GM23338 (cell line): ENCODE results near the gene SLX4IP. TPM values are rescaled to one million over a fixed set of nuclear protein-coding genes. Genes with fewer than 3 reads are reported as not detected.
A peak's percentile ranks its signal among the peaks of the same experiment; 100 is the strongest.

Experiments used
- ATAC-seq: fragments of 200-7000 bp; cut with Tn5 transposase; 3 replicates; pipeline ENCODE4 v1.9.1; 2020
- DNase-seq: peaks from one replicate; pipeline ENCODE4 v3.0.0-alpha.2; 2015; ENCODE audit warnings: low spot score
- H2AFZ ChIP-seq: fragments of 200-600 bp; sonication (generic); 2 replicates; pipeline ENCODE4 v1.8.0; 2016; ENCODE audit warnings: antibody characterized with exemption, mild to moderate bottlenecking, moderate library complexity
- H3F3A ChIP-seq: fragments of 200-600 bp; sonication (generic); replicated peaks from 2 replicates; pipeline ENCODE4 v1.8.0; 2017; ENCODE audit warnings: antibody characterized with exemption, mixed run types, low read depth
- H3K27ac ChIP-seq: fragments of 200-600 bp; sonication (generic); 2 replicates; pipeline ENCODE4 v1.6.1; 2016; ENCODE audit warnings: low read depth
- H3K27me3 ChIP-seq: fragments of 200-600 bp; sonication (generic); 2 replicates; pipeline ENCODE4 v1.8.0; 2016; ENCODE audit warnings: mild to moderate bottlenecking, mixed run types, moderate library complexity; ENCODE audit not compliant: insufficient read depth
- H3K36me3 ChIP-seq: fragments of 200-600 bp; sonication (generic); 2 replicates; pipeline ENCODE4 v1.8.0; 2016; ENCODE audit warnings: mild to moderate bottlenecking; ENCODE audit not compliant: insufficient read depth
- H3K4me1 ChIP-seq: fragments of 200-600 bp; sonication (generic); 2 replicates; pipeline ENCODE4 v1.8.0; 2016; ENCODE audit warnings: mild to moderate bottlenecking, moderate library complexity; ENCODE audit not compliant: insufficient read depth
- H3K4me2 ChIP-seq: fragments of 200-600 bp; sonication (generic); 2 replicates; pipeline ENCODE4 v1.7.1; 2017; ENCODE audit warnings: mixed run types
- H3K4me3 ChIP-seq: fragments of 200-600 bp; sonication (generic); 2 replicates; pipeline ENCODE4 v1.6.1; 2016; ENCODE audit warnings: mixed run types
- H3K79me2 ChIP-seq: fragments of 200-600 bp; sonication (generic); replicated peaks from 2 replicates; pipeline ENCODE4 v1.8.0; 2017; ENCODE audit warnings: mild to moderate bottlenecking; ENCODE audit not compliant: insufficient read depth
- H3K9me2 ChIP-seq: fragments of 200-600 bp; sonication (generic); 2 replicates; pipeline ENCODE4 v1.8.0; 2017; ENCODE audit not compliant: insufficient read depth
- H4K20me1 ChIP-seq: fragments of 200-600 bp; sonication (generic); replicated peaks from 2 replicates; pipeline ENCODE4 v1.8.0; 2017; ENCODE audit warnings: mild to moderate bottlenecking; ENCODE audit not compliant: insufficient read depth
- H3K27ac Mint-ChIP-seq: 2 replicates; pipeline ENCODE4 v1.8.0; 2020; ENCODE audit warnings: inconsistent platforms, mild to moderate bottlenecking, moderate library complexity, mixed read lengths
- H3K27me3 Mint-ChIP-seq: 3 replicates; pipeline ENCODE4 v1.8.0; 2022; ENCODE audit warnings: low read depth, mild to moderate bottlenecking, moderate library complexity, mixed read lengths, inconsistent platforms; ENCODE audit not compliant: insufficient read depth, poor library complexity
- H3K36me3 Mint-ChIP-seq: 3 replicates; pipeline ENCODE4 v1.8.0; 2021; ENCODE audit warnings: low read depth, mild to moderate bottlenecking, inconsistent platforms, moderate library complexity, mixed read lengths
- H3K4me1 Mint-ChIP-seq: 3 replicates; pipeline ENCODE4 v1.8.0; 2020; ENCODE audit warnings: mild to moderate bottlenecking, inconsistent platforms, mixed read lengths
- H3K4me3 Mint-ChIP-seq: 3 replicates; pipeline ENCODE4 v1.8.0; 2021; ENCODE audit warnings: moderate library complexity, mild to moderate bottlenecking, inconsistent platforms, mixed read lengths
- H3K9me3 Mint-ChIP-seq: 3 replicates; pipeline ENCODE4 v1.8.0; 2020; ENCODE audit warnings: moderate library complexity, mild to moderate bottlenecking, inconsistent platforms, mixed read lengths
- CTCF ChIP-seq, 2 experiments: fragments of 200-600 bp in 1 of 2; sonication (generic) in 1 of 2; conservative IDR thresholded peaks; 2 replicates each; pipeline versions ENCODE4 v1.5.1 to v1.6.1; 2016 to 2017; ENCODE audit warnings: antibody characterized with exemption in 2 of 2, low read depth in 2 of 2, mild to moderate bottlenecking in 2 of 2, moderate library complexity in 1 of 2
- ETS1 ChIP-seq: IDR thresholded peaks from 2 replicates; pipeline ENCODE4 v1.6.1; 2016; ENCODE audit warnings: antibody characterized with exemption
- EZH2 ChIP-seq: fragments of 200-600 bp; sonication (generic); IDR thresholded peaks from one replicate; pipeline ENCODE4 v1.8.0; 2017; ENCODE audit warnings: antibody characterized with exemption, mild to moderate bottlenecking, low read depth; ENCODE audit not compliant: unreplicated experiment
- EZH2phosphoT487 ChIP-seq: fragments of 200-600 bp; sonication (generic); IDR thresholded peaks from one replicate; pipeline ENCODE4 v1.8.1; 2018; ENCODE audit warnings: antibody characterized with exemption; ENCODE audit not compliant: unreplicated experiment
- JUNB ChIP-seq: IDR thresholded peaks from one replicate; pipeline ENCODE4 v1.6.1; 2016; ENCODE audit warnings: antibody characterized with exemption; ENCODE audit not compliant: unreplicated experiment
- POLR2AphosphoS5 ChIP-seq: IDR thresholded peaks from 2 replicates; pipeline ENCODE4 v1.6.1; 2016; ENCODE audit warnings: antibody characterized with exemption, low read depth
- STAT1 ChIP-seq: IDR thresholded peaks from one replicate; pipeline ENCODE4 v1.6.1; 2016; ENCODE audit warnings: antibody characterized with exemption; ENCODE audit not compliant: unreplicated experiment
- ZNF462 ChIP-seq: fragments of 250-450 bp; sonication (Bioruptor Pico); IDR thresholded peaks from 2 replicates; pipeline ENCODE4 v1.5.0; 2020; ENCODE audit warnings: mild to moderate bottlenecking, moderate library complexity
- polyA plus RNA-seq: library from polyadenylated mRNA; unstranded; fragments of >200 nt; fragmentation: Nextera tagmentation; extraction: Ambion mirVana; gene quantifications from 2 replicates; pipeline ENCODE4 v1.2.1, GENCODE V29; 2016
- total RNA-seq: library from RNA; depleted of rRNA; stranded (reverse); fragments of >200 nt; shearing (Covaris generic); gene quantifications from 2 replicates; pipeline ENCODE4 v1.2.3, GENCODE V29; 2014

SLX4IP gene
- total and polyA plus RNA-seq, 2 experiments from 2014 or later, result 9.1 to 9.8 TPM

- TF ChIP-seq ZNF462 (CRISPR knock-in tag), result no peak
- no peak for TF ChIP-seq EZH2
- no peak for TF ChIP-seq JUNB
These were observed 123.6 kb downstream of the SLX4IP start (continued) for GRCh38 chr20:10558635-10559187.

GRCh38 chr20:10559266-10559665 is 124.2 kb downstream of the SLX4IP start:
- peaks cover 12% of the 10 kb centered on the region for H3K36me3 Mint-ChIP-seq
- no peak overlapping the region for H3K27ac ChIP-seq
- no peak overlapping the region for H3K4me3 ChIP-seq
- H3K4me3 Mint-ChIP-seq, result no peak overlapping the region
- DNase-seq, result no peak
- peak overlapping the region; percentile 91 for H3K27ac Mint-ChIP-seq
- H3K27me3 Mint-ChIP-seq, result no peaks in the 10 kb centered on the region
- peak overlapping the region; percentile 35; the same call in 1 of the 2 replicates for H3K4me2 ChIP-seq
- no peaks in the 10 kb centered on the region for H3K9me3 Mint-ChIP-seq
- H3F3A ChIP-seq, result no peaks in the 10 kb centered on the region
- ATAC-seq, result no peak
- H3K79me2 ChIP-seq, result no peaks in the 10 kb centered on the region; the same call in 1 of the 2 replicates
- no peaks in the 10 kb centered on the region; the same call in 1 of the 2 replicates for H3K9me2 ChIP-seq
- no peaks in the 10 kb centered on the region for H3K27me3 ChIP-seq
- H3K36me3 ChIP-seq, result no peaks in the 10 kb centered on the region
- H2AFZ ChIP-seq, result no peak overlapping the region
- no peak for TF ChIP-seq ETS1
- TF ChIP-seq CTCF (conservative IDR thresholded peaks at IDR 0.05; ENCODE audit: low read depth in 2 of 2), result no peak
- no peak for TF ChIP-seq EZH2phosphoT487
- no peak for TF ChIP-seq POLR2AphosphoS5
- TF ChIP-seq STAT1, result no peak
- no peaks in the 10 kb centered on the region for H4K20me1 ChIP-seq
- peaks cover 42% of the 10 kb centered on the region for H3K4me1 Mint-ChIP-seq
- H3K4me1 ChIP-seq, result peaks cover 29% of the 10 kb centered on the region
